NCI-H526 (cell line): ENCODE measurements around the gene TFR2.

Experiments used
- DNase-seq, 2 experiments: peaks; one replicate each; lab custom pipeline; 2025; lab: John Stamatoyannopoulos, UW

Gene TFR2

DNA sequence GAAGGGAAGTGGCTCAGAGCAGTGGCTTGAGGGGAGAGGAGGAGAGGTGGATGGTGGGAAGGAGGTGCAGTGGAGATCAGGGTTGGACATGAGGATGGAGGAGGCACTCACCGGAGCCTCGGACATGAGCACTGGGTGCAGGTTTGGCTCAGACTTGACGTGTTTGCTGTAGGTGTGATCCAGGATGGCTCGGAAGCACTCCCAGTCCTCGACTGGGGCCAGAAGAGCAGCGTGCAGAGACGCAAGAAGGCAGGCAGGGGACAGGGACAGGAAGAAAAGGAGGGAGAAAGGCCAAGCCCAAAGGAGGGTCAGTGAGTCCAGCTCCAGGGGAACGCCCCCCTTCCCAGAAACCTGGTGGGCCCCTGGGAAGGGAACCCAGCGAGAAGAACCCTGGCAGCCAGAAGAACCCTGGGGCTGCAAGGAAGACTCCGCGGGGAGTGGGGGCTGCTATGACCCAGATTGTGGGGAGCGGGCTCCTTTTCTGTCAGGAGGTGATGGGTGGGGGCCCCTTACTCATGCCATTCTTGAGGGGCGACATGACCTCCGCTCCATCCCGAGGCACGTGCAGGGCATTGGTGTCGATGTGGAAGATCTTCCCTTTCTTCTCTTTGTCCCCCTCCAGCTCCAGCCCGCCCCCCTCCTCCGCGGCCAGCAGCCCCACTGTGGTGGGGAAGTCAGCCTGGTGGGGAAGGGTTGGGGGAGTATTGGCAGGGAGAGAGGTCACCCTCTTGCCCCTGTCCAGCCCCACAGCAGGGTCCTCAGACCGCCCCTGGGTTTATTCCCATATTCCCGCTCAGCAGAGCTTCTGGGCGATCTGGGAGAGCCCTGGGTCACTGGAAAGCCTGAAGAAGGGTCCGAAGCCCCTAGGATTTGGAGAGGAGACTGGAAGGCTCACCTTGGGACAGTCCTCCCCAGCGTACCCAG, 13.8 kb upstream of the TFR2 start:
- no peak for DNase-seq

DNA sequence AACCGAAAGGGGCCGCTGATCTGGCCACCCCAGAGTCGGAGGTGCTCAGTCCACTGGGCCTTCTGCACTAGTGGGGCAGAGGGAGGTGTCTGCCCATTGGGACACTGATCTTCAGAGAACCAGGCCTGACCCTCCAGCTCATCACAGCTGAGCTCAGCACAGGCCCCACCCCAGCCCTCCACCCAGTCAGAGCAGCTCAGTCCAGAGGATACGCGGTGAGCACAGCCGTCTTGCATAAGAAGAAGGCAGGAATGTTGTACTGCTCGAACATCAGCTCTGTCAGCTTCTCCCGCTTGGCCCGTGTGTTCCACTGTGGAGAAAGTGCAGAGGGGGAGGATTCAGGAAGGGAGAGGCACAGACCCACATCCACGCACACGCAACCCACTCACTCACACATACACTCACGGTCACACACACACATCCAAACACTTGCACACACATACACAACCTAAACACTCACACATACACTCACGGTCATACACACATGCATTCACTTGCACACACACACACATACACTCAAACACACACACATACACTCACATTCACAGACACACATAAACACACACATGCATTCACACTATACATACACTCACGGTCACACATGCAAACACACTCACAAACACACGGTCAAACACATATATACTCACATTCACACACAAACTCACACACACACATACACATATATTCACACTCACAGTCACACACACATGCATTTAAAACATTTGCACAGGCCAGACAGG, 8.6 kb upstream of the TFR2 start:
- no peak for DNase-seq

DNA sequence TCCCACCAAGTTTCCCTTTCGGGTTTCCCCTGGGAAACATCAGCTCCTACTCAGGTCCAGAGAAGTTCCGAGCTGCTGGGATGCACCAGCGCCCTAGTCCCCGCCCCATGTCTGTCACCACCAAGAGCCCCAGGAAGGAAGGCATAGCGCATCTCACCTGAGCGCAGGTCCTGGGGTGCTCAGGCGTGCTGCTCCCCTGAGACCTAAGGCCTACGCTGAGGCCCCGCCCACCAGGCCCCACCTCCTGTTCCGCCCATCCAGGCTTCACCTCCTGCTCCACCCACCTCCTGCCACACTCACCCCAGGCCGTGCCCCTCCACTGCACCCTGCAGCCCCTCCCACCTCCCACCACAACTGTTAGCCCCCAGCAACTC, 1.2 kb upstream of the TFR2 start:
- DNase-seq, result peak in 1 of 2 experiments; percentile 67

DNA sequence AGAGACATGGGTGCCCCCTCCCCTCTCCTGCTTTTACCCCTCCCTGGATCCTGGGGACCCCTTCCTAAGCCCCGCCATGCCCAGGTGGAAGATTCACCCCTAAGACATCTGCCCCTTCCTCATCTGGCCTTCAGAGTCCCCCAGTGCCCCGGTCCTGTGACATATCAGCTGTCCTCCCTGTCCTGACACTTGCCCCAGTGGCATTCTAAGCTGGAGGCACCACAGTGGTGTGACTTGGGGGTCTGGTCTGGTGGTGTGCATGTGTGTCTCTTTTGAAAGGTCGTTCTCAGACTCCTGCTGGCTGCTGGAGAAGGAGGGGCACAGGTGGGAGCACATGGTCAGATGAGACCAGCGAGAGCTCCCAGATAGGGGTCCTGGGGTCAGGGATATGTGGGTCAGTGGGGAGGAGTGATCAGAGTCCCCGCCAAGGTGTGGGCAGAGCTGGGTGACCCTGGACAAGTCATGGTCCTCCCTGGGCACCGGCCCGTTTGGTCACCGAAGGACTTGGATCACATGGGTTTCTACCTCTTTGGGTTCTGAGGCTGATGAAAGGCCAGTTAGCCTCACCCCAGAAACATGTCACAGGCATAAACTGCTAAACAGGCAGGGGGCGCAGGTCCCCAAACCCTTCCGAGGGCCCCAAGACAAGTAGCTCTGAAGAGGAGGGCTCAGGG, 645 bp upstream of the TFR2 start:
- no peak for DNase-seq

DNA sequence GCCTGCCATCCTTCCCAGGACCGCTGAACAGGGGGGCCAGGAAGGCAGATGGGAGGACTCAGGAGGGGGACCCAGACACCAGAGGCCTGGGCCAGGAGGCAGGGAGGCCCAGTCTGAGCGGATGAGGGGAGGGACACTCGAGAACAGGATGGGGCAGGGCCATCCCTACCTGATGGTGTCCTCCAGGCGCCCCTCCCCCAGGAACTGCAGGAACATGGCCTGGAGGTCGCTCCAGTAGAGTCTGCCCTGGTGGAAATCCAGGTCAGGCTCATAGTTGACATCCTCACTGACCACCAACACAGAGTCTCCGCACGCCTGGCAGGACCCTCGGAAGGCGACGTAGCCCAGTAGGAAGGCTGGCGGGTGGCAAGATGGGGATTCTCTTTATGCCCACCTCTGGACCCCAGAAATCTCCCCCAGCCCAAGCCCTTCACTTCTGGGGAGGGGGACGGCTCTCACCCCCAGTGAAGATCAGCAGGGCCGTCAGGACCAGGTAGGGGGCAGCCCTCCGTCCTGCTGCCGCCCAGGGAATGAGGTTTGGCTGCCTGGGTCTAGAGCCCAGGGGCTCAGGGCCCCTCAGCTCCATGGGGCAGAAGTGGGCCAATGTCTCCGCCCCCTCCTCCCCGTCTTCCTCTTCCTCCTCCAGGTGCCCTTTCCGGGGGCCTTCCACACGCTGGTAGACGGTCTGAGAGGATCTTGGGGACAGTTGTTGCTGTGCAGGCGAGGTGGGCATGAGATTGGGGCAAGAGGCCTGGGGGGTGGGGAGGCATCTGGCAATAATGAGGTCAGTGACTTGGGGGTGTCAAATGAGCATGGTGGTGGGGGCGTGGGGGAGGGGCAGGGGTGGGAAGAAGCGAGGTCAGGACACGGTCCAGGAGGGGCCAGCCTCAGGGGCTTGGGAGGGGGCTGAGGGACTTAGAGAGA, 573 bp downstream of the TFR2 start:
- no peak for DNase-seq

DNA sequence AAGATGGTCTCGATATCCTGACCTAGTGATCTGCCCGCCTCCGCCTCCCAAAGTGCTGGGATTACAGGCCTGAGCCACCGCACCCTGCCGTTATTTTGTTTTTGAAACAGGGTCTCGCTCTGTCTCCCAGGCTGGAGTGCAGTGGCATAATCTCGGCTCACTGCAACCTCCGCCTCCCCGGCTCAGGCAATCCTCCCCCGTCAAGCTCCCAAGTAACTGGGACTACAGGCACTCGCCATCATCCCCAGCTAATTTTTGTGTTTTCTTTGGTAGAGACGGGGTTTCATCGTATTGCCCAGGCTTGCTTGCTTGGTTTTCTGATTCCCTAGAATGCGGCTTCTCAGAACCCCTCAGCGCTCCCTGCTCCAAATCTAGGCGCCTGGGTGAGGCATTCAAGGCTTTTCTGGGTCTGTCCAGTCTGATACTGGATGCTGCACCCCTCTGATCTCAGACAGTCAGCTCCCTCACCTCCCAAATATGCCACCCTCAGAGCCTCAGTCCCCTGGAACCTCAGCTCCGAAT, 1.3 kb downstream of the TFR2 start:
- DNase-seq, result no peak

DNA sequence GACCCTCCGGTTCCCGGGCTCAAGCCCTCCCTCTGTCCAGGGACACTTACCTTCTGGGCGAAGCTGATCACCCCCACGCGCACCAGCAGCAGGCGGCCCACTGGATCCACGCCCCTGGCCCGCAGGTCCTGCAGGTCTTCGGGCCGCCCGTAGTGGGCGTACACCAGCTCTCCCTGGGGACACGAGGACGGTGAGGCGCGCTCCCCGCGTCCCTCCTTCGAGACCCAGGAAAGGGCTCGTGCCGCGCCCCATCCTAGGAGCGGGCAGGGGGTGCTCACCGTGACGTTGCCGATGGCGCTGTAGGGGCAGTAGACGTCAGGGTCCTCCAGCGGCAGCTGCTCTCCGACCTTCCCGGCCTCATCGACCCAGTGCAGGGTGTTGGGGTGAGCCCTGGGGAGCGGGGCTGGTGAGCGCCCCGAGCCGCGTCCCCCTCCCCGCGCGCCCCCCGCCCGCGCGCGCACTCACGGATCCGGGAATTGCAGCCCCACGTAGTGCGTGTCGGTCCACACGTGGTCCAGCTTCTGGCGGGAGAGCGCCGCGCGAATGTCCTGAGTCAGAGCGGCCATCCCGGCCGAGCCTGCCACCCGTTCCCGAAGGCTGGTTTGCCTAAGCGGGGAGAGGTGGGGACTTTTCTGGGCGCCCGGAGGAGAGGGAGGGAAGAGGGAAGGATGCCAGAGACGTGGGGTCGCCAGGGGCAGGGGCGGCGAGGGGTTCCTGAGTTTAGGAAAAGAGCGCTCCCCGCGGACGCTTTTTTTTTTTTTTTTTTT, 8.2 kb downstream of the TFR2 start:
- DNase-seq, result peak; percentile 64 to 84

DNA sequence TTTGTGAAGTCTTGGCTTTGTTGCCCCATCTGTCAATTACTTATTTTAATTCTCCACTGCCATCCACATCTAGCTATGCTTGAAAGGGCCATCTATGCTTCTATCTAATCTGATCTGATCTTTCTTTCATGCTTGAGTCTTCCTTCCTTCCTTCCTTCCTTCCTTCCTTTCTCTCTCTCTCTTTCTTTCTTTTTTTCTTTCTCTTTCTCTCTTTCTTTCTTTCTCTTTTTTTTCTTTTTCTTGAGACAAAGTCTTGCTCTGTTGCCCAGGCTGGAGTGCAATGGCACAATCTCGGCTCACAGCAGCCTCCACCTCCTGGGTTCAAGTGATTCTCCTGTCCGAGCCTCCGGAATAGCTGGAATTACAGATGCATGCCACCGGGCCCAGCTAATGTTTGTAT, 11.3 kb downstream of the TFR2 start:
- DNase-seq, result no peak

DNA sequence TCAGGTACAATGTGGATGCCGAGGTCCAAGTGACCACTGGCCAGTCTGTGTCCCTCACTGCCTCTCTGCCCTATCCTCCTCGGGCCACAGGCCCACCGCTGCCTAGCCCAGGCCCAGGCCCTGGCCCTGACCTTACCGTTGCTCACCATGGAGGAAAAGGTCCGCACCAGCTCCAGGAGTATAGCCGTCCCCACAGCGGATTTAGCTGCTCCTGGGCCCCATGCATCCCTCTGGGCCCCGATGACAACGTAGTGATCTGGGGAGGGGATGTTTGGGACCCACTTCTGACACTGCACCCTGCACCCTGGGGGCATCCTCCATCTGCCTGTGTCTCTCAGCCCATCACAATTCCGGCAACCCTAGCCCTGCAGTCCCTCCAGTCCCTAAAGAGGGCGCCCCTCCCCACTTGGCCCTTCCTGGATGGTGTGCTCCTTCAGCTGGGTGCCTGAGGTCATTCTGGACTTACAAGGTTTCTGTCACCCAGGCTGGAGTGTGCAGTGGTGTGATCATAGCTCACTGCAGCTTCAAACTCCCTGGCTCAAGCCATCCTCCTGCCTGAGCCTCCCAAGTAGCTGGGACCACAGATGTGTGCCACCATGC, 12.1 kb downstream of the TFR2 start:
- DNase-seq, result peak in 1 of 2 experiments; percentile 72

DNA sequence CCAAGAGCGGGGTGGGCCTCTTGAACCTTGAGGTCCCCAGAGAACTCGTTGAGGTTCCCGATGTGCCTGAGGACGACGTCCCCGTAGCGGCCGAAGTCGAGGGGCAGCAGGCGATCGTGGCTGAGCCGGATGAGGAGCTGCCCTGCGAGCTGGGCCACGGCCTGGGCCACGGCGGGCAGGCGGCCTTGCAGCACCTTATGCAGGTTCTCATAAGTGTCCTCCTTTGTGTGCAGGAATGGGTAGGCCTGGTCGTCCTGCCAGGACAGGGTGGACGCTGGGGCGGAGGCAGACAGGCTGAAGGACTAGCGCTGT, 14.2 kb downstream of the TFR2 start:
- DNase-seq, result no peak

DNA sequence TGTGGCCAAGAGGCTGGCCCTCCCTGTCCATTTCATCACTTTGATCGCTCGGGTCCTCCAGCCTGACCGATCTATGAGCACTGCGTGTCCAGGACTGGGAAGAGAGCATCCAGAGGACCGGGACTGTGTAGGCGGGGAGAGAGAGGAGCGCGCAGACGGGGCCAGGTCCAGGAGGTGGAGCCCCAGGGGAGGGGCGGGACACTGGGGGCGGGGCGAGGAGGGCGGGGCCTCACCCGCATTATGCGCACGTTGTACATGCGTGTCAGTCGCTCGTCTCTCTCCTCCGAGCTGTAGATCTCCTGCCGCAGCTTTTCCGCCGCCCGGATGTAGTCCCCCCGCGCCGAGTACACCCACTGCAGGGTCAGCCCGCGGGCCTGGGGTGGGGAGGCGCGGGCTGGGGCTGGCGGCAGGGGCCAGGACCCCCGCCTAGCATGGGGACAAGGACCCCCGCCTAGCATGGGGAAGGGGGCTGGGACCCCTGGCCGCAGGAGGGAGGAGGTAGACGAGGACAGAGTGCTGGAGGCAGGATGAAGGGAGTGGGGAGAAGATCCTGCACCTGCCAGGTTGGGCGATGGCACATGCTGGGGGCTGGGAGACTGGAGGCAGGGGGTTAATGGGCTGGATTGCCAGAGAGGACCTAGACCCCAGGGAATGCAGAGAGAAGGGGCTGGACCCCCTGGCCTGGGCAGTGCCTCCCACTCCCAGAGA, 14.7 kb downstream of the TFR2 start:
- peak; percentile 64 to 89 for DNase-seq

DNA sequence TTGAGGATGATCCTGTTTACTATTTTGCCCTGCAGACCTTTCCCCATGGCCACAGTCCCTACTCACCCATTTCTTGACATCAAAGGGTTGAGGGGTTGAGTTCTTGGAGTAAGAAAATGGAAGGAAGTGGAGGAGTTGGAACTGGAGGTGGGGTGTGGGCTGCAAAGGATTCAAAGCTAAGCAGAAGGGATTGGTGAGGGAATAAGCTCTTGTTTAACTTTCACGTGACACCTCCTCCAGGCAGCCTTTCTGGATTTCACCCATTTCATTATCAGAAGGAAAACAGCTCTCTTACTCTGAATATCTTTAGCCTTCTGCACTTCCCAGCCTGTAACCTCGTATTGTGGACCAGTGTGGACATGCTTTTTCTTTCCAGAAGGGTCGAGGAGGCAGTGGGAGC, 15.3 kb downstream of the TFR2 start:
- DNase-seq, result no peak

DNA sequence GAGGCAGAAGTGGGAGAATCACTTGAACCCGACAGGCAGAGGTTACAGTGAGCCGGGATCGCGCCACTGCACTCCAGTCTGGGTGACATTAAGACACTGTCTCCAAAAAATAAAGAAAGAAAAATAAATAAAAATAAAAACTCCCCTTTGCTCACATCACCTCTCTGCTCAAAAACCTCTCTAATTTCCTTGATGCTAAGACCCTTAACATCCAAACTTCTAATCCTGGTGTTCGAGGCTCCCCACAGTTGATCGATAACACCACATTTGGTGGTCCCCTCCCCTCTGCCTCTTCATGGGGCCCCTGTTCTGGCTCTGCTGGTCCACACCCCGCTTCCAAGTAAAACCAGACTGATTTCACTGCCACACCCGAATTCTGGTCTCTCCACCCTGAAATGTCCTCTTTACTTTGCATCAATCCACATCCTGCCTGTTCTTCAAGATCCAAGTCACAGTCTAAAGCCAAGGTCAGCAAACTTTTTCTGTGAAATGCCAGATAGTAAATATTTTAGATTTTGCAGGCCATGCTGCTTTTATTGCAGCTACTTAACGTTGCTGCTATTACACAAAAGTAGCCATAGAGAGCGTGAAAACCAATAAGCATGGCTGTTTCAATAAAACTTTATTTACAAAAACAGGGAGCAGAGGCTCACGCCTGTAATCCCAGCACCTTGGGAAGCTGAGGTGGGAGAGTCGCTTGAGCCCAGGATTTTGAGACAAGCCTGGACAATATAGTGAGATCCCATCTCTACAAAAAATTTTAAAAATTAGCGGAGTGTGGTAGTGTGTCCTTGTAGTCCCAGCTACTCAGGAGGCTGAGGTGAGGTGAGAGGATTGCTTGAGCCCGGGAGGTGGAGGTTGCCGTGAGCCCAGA, 17.2 kb downstream of the TFR2 start:
- no peak for DNase-seq

DNA sequence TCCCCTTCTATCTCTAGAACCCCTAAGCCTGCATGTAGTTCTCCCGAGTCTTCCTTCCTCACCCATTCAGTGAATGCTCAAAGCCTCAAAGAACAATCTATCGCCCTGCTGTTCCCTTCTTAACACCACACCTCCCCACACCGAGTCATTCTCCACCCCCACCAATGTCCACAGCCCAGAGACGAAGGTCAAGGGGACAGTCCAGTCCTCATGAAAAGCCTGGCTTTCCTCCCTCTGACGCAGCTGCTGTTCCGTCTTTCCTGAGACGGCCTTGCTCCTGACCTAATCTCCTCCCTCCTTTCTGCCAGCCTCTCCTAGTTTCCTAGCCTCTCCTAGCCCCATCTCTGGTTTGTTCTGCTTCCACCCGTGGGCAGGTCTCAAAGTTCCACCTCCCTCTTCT, 19.8 kb downstream of the TFR2 start:
- DNase-seq, result no peak

DNA sequence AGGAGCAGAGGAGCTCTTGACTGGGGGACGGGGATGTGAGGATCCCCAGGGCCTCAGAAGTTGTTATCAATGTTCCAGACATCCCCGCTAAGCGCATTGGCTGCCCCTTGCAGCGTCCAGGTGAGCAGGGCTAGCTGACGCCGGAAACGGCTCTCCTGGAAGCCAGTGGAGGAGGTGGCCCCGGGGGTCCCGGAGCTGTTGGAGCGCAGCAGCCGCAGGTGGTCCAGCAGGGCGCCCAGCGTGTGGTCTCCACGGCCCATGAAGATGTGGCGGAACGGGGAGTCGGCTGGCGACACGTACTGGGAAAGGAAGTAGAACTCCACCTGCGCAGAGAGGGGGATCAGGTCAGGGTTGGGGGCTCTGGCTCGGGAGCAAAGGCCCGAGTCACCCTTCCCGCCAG, 20.5 kb downstream of the TFR2 start:
- DNase-seq, result no peak

DNA sequence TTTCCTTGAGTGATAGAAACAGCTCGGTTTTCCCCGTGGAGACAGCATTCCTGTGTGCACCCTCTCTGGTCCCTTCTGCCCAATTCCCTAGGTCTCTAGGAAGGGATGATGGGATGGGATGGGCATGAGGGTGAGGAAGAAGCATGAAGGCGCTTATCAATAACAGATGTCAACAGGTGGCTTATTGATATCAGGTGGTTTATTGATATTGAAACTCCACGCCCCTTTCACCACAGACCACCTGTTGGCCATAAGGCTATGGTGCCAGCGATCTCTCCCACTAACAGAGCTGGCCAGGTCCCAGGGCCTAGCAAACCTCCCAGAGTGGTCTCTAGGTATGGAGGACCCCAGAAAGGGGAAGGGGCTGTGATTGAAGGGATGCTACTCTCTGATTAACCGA, 21.1 kb downstream of the TFR2 start:
- DNase-seq, result no peak

DNA sequence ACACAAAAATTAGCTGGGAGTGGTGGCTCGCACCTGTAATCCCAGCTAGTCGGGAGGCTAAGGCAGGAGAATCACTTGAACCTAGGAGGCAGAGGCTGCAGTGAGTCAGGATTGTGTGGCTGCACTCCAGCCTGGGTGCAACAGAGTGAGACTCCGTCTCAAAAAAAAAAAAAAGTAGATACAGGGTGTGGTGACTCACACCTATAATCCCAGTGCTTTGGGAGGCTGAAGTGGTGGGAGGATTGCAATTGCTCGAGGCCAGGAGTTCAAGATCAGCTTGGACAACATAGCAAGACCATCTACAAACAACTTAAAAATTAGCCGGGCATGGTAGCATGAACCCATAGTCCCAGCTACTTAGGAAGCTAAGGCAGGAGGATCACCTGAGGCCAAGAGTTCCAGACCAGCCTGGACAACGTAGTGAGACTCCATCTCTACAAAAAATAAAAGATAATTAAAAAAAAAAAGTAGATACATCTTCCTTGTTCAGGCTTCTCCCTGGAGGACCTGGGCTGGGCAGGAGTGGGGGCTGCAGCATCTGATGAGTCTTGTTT, 27.0 kb downstream of the TFR2 start:
- no peak for DNase-seq

DNA sequence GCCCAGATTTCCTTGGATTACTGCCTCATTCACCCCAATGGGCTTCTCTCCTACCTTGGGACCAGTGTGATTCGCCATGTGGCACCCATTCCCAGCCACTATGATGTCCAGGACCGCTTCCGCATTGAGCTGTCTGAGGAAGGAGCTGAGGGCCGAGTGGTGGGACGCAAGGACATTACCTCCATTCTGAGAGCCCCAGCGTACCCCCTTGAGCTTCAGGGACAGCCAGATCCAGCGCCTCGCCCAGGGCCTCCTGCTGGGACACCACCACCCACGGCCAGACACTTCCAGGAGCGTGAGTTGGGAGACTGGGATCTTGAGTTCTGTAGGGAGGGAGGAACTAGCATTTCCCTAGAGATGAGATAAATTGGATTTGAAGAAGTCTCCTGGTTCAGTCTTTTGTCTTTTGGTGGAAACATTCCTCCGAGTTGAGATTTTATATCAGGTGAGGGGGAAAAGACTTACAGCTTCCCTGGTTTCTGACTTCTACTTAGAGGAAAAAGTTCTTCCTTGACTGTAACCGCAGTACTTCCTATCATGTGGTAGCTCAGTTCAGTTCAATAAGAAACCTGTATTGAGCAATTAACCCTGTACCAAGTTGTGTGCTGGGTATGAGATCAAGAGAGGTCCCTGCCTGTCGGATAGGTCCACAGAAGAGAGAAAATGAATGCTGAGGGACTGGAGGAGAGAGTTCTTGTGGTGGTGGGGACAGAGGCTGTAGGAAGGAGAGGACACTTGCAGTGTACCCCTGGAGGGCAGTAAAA, 27.8 kb downstream of the TFR2 start:
- no peak for DNase-seq
